Kidney (tissue), 14 donors: ENCODE data around the gene MYH9. TPM values are rescaled to one million over a fixed set of nuclear protein-coding genes. Genes with fewer than 3 reads are reported as not detected.
A peak's percentile ranks its signal among the peaks of the same experiment; 100 is the strongest.

Experiments
- DNase-seq, 5 donors: peaks; one replicate each; pipeline ENCODE4 v3.0.0-alpha.2; 2013 to 2020
- FAIRE-seq: peaks from 2 replicates; lab custom pipeline; 2012; peaks lifted over from hg19 to GRCh38; lab: Jason Lieb, UNC
- H3K27ac ChIP-seq, 2 donors: one replicate each; pipeline ENCODE4 v1.7.0; 2013; ENCODE audit warnings: low read depth in 2 of 2, low read length in 2 of 2, inconsistent platforms in 1 of 2
- H3K27me3 ChIP-seq: one replicate; pipeline ENCODE4 v1.7.1; 2013; ENCODE audit warnings: low read length, inconsistent platforms; ENCODE audit not compliant: control insufficient read depth, insufficient read depth
- H3K36me3 ChIP-seq, 3 donors: one replicate each; pipeline versions ENCODE4 v1.7.0 to v1.7.1; 2013; ENCODE audit warnings: low read length in 3 of 3, control low read depth in 1 of 3, inconsistent platforms in 1 of 3; ENCODE audit not compliant: insufficient read depth in 3 of 3, control insufficient read depth in 2 of 3
- H3K4me1 ChIP-seq, 3 donors: one replicate each; pipeline versions ENCODE4 v1.7.0 to v1.7.1; 2013; ENCODE audit warnings: low read length in 3 of 3, inconsistent platforms in 1 of 3, low read depth in 1 of 3; ENCODE audit not compliant: control insufficient read depth in 2 of 3, insufficient read depth in 2 of 3
- H3K4me3 ChIP-seq, 3 donors: one replicate each; pipeline versions ENCODE4 v1.7.0 to v1.8.1; 2013; ENCODE audit warnings: low read length in 3 of 3, control low read depth in 1 of 3, inconsistent platforms in 1 of 3
- H3K9ac ChIP-seq, 3 donors: one replicate each; pipeline versions ENCODE4 v1.7.0 to v1.7.1; 2013; ENCODE audit warnings: low read length in 3 of 3, control low read depth in 1 of 3, inconsistent platforms in 1 of 3
- H3K9me3 ChIP-seq, 3 donors: one replicate each; pipeline versions ENCODE4 v1.7.0 to v1.7.1; 2013; ENCODE audit warnings: low read length in 3 of 3, control low read depth in 1 of 3, inconsistent platforms in 1 of 3; ENCODE audit not compliant: control insufficient read depth in 2 of 3, insufficient read depth in 1 of 3
- CTCF ChIP-seq: IDR thresholded peaks from 3 replicates; pipeline ENCODE4 v1.5.1; 2012; ENCODE audit warnings: mild to moderate bottlenecking, moderate library complexity, borderline replicate concordance; ENCODE audit not compliant: insufficient read depth; ENCODE audit errors: extremely low read depth
- intact Hi-C: fragments of 100-400 bp; cut with DNase I; formaldehyde crosslinking; loops from one replicate; pipeline ENCODE4 v1.11.1; 2022
- polyA plus RNA-seq: library from polyadenylated mRNA; stranded (reverse); fragments of 350-450 nt; fragmentation: Illumina TruSeq; extraction: RNeasy Lipid Tissue Mini Kit (QIAGEN cat#74804); gene quantifications from one replicate; pipeline ENCODE4 v1.2.3, GENCODE V29; 2014; ENCODE audit warnings: low read depth, low replicate concordance; ENCODE audit not compliant: insufficient read depth
- total RNA-seq: library from RNA; stranded (reverse); fragmentation: NEBNext Ultra II Directional; extraction: Animal tissue kit (Norgen Biotek cat#: 25700); gene quantifications from one replicate; pipeline ENCODE4 v1.2.1, GENCODE V29; 2021
- donor health status: control.
- donor health status: control.
- donor health status: control.
- donor health status: control.
- donor health status: control.
- donor health status: DM: yes; HTN: yes; CAD: no.
- donor health status: Normal renal cell carcinoma (clear cell type).

MYH9 gene
- total and polyA plus RNA-seq, 2 donors from 2014 or later, result 85.2 to 655 TPM

DNA sequence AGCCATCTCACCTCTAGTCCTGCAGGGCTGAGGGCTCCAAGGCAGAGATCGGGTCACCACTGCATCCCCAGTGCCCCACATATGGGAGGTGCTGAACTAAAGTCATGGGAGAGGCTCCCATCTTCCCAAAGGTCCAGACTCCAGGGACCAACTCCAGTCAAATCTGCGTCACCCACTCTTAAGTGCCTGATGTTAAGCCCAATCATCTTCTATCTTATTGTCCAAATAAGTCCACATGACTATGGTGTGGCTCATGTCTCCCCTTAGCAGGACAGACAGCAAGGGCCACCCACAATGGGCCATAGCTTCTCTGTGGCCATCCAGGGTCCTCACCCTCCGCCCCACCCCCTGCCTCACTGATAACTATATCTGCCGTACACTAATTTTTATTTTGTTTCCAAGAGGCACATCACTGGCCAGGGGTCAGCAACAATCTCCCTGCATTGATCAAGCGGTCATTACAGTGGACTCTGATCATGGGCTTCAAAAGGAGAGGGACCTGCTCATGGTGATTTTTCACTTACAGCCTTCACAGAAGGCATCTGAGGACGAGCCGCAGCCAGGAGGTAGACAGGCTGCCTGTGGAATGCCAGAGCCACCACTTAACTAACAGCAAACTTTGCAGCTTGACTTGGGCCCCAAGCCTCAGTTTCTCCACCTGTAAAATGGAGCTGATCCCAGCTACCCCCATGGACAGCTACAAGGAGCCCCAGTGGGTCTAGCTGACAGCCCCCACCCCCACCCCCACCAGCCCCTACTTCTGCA lies 23.3 kb downstream of the MYH9 start:
- H3K4me3 ChIP-seq, result no peak overlapping the region
- peak overlapping the region; percentile 80 to 88 for H3K27ac ChIP-seq
- H3K36me3 ChIP-seq, result peaks cover 0 to 9% (median 0%) of the 10 kb centered on the region in 3 donors
- H3K4me1 ChIP-seq, result peaks cover 13 to 86% (median 85%) of the 10 kb centered on the region in 3 donors
- FAIRE-seq (no peak), DNase-seq (peak in 1 of 5 donors; percentile 59)
- intact Hi-C loops, result no loop called here
- peak overlapping the region in 2 of 3 donors; percentile 58 to 63 for H3K9ac ChIP-seq
- H3K27me3 ChIP-seq, result no peaks in the 10 kb centered on the region
- no peak for TF ChIP-seq CTCF
- H3K9me3 ChIP-seq, result no peaks in the 10 kb centered on the region

DNA sequence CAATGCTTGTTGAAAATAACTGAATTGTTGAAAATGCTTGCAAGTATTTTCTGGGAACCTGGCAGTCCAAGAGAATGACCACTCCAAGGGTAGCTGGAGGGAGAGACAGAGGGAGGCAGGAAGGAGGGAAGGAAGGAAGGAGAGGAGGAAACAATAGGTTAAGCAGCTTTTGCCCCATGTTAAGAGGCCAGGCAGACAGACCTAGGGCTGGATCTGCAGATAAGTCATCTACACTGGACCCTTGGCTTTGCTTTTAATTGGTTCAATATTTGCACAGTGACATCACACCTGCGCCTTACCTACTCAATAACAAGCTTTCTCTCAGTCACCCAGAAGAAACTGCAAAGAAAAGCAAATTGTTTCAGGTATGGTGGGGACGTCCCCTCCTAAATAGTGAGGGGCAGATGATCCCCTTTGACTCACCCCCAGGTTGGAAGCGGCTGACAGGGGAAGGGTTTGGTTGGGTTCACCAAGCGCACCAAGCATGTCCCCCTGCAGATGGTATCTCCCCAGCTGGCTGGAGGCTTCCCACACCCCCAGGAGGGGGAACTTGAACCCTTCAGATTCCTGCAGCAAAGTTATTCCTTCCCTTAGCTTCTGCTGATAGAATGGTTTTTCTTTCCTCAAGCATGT lies 24.3 kb downstream of the MYH9 start:
- peak overlapping the region; percentile 80 to 88 for H3K27ac ChIP-seq
- H3K9ac ChIP-seq, result peak overlapping the region in 2 of 3 donors; percentile 63 to 71
- FAIRE-seq (no peak), DNase-seq (no peak)
- H3K4me1 ChIP-seq, result peaks cover 6 to 85% (median 79%) of the 10 kb centered on the region in 3 donors
- H3K36me3 ChIP-seq, result peaks cover 0 to 9% (median 0%) of the 10 kb centered on the region in 3 donors
- intact Hi-C loops, result no loop called here
- no peaks in the 10 kb centered on the region for H3K9me3 ChIP-seq
- H3K4me3 ChIP-seq, result no peak overlapping the region
- no peaks in the 10 kb centered on the region for H3K27me3 ChIP-seq
- TF ChIP-seq CTCF, result no peak

- H3K27ac ChIP-seq, result peak overlapping the region; percentile 80 to 88
- FAIRE-seq, result no peak
- peaks cover 0 to 9% (median 0%) of the 10 kb centered on the region in 3 donors for H3K36me3 ChIP-seq
- intact Hi-C loops, result no loop called here
- peak in 1 of 5 donors; percentile 53 for DNase-seq
- no peak overlapping the region for H3K4me3 ChIP-seq
- H3K9ac ChIP-seq, result peak overlapping the region in 1 of 3 donors; percentile 63
- no peak for TF ChIP-seq CTCF
- H3K9me3 ChIP-seq, result no peaks in the 10 kb centered on the region
- no peaks in the 10 kb centered on the region for H3K27me3 ChIP-seq
- H3K4me1 ChIP-seq, result peaks cover 3 to 80% (median 74%) of the 10 kb centered on the region in 3 donors
Measured at GRCh38 chr22:36362932-36363331, 24.8 kb downstream of the MYH9 start.
